Inferior parietal cortex (tissue), 1 donor: ENCODE measurements around the gene PBX1.
A peak's percentile ranks its signal among the peaks of the same experiment; 100 is the strongest.

Experiments used
- DNase-seq: peaks from one replicate; pipeline ENCODE4 v3.0.0-alpha.2; 2016; ENCODE audit errors: extremely low spot score

The PBX1 gene

GRCh38 chr1:164759979-164760469, 201.0 kb downstream of the PBX1 start:
- no peak for DNase-seq

GRCh38 chr1:164760569-164760968, 201.6 kb downstream of the PBX1 start:
- no peak for DNase-seq

- DNase-seq, result no peak
Observed at GRCh38 chr1:164761009-164761408, 202.0 kb downstream of the PBX1 start.

GRCh38 chr1:164763098-164763497, 204.1 kb downstream of the PBX1 start:
- DNase-seq, result no peak

DNA sequence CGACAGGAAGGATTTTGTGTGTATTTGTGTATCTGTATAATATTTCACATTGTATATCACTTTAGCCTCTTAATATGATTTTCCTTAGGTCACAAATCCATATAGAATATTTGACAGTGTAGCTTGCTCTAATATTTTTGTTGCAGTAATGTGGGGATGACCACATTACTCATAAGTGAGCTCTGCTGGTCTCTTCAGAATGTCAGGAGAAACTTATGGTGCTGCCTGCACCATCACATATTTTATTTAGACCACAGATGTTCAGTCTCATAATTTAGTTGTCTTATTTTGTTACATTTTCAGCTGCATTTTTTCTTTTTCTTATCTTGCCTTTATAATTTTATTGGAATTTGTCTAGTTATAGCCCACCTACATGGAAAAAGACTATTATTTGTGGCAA, 205.3 kb downstream of the PBX1 start:
- DNase-seq, result no peak

- DNase-seq, result no peak
Observed at GRCh38 chr1:164765557-164765956, 206.6 kb downstream of the PBX1 start.

DNA sequence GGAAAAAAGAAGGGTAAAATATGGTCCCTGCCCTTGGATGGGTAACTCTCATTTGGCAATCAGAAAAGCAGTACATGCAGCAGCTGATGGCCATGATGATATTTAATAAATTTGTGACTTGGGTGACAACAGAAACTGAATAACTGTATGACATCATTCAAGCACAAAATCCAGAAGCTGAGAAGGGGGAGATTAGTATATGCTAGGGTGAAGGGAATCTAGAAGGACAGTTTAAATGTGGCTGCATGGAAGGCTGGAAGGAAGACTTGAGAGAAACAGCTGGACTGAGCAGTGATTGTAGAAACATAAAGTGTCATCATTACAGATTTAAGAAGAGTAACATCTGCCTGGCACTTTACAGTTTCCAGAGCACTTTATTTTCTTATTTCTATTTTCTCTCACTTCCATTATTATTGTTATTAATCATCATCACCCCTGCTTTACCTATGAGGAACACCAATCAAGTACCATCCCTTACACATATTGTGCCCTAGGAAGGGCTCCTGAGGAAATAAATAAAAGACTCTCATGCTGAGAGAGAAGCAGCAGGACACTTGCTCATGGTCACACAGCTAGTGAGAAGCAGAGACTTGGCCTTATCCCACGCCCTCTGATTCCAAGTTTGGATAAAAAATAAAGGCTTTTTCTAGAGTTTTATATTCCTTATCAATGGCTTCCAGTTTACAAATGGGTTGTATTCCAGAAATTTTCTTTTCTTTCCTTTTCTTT, 207.2 kb downstream of the PBX1 start:
- DNase-seq, result no peak

GRCh38 chr1:164767752-164768402, 208.9 kb downstream of the PBX1 start:
- peak; percentile 50 for DNase-seq

DNA sequence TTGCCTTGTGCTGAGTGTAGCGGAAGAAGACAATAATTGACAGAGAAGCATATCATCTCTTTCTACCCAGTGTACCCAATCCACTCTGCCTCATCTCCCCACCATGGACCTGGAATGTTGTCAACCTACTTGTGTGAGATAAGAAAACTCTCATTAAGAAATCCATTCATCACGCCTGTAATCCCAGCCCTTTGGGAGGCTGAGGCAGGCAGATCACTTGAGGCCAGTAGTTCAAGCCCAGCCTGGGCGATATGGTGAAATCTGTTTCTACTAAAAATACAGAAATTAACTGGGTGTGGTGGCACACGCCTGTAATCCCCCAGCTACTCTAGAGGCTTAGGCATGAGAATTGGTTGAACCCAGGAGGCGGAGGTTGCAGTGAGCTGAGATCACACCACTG, 209.6 kb downstream of the PBX1 start:
- no peak for DNase-seq

DNA sequence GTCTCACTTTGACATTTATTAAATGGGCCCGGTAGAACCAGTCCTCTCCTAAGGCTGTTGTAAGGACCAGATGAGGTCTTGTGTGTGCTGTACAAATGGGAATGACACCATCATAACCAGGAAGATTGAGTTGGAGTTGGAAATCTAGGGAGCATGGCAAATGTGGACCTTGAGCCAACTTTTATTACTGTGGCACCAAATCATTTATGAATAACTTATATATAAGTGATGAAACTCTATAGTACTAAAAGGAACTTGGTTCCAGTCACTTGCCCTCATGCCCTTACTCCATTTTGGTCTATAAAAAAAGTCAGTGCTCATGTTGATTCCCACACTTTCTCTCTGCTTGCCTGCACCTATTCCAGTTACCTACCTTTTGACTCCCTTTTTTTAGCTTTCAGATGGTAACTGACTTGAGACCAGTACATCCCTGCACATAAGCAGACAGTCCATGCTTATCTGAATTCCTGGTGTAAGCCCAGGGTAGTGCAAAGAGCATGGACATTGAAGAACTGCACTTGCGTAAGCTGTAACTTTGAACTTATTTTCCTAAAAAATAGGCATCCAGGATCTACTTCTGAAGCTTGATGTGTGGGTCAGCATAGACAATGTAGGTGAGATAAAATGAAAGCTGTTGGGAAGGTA, 210.6 kb downstream of the PBX1 start:
- no peak for DNase-seq

GRCh38 chr1:164770131-164770529, 211.1 kb downstream of the PBX1 start:
- no peak for DNase-seq

DNA sequence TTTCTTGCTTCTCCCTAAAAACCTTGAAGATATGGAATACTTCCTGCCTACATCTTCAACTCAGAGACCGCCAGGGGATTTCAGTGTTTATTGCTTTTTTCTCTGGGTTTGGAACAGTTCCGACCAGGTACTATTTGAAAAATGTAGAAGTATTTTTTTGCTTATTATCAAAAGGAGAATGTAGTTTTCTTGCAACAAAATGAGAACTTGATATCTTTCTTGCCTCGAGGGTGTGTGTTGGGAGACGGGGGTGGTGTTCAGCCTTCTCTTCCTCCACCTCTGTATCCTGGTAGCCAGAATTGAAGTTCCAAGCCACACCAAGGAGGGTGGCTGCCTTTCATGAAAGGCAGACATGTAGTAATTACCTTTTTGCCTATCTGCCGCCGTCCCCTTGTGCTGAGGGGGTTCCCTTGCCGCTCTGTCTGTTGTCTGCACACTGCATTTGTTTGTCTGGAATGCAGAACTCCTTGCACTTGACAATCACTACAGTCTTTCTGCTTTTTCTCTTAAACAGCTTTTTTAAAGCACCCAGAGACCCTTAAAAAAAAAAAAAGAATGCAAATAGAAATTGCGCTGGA, 212.1 kb downstream of the PBX1 start:
- no peak for DNase-seq

- DNase-seq, result no peak
Observed at GRCh38 chr1:164771619-164772361, 212.8 kb downstream of the PBX1 start.

GRCh38 chr1:164772635-164773034, 213.7 kb downstream of the PBX1 start:
- DNase-seq, result no peak

GRCh38 chr1:164773102-164773501, 214.1 kb downstream of the PBX1 start:
- no peak for DNase-seq

GRCh38 chr1:164774413-164774812, 215.4 kb downstream of the PBX1 start:
- DNase-seq, result no peak

GRCh38 chr1:164774819-164775654, 216.1 kb downstream of the PBX1 start:
- DNase-seq, result no peak

DNA sequence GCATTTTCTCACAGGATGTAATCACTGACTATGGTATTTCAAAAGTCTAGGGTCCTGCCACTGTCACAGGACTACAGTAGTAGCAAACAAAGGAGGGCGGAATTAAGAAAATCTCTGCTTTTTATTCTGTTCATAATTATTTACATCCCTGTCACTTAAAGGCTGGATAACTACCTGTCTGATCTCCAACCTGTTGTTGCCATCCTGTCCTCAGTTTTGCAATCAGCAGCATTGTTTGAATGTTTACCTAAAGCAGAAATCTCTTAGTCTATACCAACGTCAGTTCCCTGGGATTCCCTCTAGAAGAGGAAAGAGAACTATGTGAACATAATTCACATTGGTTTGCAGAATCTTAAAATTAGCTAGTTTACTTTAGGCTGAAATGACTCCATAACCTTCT, 218.5 kb downstream of the PBX1 start:
- no peak for DNase-seq

DNA sequence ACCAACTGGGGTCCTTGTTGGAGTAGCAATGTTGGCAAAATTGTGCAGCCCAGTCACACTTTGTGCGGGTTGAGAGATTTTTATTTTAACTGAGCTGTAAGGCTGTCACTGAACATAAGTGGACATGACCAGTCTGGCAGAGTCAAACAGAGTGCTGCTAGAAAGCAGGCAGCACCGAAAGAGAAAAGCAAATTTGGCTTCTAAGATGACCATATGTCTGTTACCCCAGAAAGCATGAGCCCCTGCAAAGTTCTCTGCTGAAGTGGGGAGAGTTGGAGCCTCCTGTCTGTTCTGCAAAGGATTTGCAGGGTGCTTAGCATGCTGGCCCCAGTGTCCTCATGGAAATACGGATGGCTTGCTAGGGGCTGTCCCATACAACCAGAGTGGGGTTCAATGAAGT, 220.4 kb downstream of the PBX1 start:
- DNase-seq, result no peak

- DNase-seq, result no peak
Observed at GRCh38 chr1:164780111-164780812, 221.3 kb downstream of the PBX1 start.
